ENCODE results near the gene NEBL.

NEBL gene

DNA sequence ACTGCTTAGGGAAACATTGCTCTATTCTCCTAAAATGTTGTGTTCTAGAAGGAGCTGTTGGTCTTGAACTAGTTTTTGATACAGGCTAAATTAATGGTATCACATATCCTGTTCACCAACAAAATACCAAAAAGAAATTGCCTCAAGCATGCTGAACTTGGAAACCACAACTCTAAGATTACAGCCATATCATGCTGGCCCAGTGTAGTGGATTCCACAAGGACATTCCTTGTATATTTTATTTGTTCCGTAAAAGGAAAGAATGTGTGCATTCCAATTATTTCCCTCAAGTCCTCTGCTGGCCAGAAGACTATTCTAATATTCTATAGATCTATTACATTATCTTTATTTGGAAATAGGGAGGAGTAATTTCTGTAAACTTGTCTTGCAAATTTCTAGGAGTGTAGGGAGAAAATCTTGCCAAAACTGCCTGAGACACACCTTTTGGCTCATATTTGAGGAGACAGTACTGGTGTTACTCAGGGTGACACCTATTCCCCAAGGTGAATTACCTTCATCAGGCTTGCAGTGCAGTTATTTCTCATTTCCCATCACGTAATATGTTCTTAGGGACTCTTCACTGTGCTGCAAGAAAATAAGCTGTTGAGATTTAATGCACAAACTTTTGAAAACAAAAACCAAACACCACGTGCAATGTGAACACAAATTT, 1.9 kb upstream of the NEBL start:
- no peak for DNase-seq

DNA sequence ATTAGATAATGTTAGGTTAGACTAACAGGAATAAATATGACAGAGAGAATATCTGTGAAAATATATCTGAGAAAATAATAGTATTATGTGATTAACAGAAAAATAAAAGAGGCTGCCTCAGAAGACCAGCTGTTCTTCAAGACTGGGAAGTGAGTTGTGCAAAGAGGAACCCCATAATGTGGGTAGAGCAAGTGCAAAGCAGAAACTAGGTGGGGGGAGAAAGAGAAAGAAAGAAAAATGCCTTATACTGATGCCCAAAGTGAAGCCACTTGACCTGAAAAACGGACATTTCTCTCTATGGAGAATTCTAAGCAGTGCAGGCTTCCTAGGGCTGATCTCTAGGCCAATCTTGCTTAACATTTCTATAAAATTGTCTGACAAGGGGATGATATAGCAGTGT, 3.8 kb downstream of the NEBL start:
- no peak for DNase-seq

DNA sequence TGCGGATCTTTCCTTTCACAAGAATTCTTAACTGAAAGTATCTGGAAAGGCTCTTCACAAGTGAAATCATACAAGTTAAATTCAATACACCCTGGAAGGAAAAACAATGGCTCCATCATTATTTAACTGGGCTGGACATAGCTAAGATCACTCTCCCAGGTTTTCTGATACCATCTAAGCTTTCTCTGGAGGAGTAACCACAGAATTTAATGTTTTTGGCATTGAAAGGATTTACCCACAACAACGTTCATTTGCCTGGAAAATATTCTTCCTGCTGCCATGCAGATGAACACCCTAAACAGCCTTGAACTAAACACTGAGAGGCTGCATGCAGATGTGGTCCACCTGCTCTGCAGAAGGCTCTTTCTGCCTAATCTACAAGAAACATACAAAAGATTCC, 4.3 kb downstream of the NEBL start:
- no peak for DNase-seq

DNA sequence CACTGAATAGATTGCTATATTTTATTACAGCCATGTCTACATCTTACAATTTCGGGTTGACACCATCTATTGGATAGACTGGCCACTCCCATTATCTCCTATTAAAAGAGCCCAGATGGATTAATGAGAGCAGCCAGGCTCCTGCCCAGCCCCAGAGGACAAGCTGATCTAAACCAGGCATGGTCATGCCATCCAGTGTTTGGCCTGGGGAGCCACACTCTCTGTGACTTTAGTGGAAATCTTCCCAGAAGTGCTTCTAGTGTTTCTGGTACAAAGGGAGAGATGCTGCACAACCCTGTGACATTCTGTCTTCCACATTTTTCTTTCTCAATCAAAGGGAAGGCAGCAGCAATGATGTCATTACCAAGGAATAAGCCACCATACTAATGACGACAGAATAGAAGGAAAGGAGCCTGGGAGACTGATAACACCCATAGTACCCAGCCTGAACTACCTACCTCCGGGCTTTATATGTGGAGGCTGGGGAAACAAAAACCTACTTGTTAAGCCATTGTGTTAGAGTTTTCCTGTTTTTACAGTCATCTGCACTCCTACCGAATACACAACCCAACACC, 5.0 kb downstream of the NEBL start:
- DNase-seq = no peak

DNA sequence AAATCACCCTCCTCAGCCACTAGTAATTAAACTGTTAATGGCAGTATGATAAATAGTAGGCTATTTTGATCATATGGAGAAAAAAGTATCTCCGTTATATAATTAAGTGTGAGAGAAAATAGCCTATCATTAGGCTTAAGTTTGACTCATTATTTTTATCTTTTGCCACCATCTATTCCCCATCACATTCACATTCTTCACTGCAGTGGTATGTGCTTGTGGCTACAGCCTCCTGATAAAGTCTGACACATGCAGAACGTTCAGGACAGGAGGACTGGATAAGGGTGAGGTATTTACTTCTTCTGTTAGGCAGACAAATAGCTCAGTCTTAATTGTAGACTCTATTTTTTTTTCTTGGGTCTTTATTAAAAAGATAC, 5.8 kb downstream of the NEBL start:
- no peak for DNase-seq

DNA sequence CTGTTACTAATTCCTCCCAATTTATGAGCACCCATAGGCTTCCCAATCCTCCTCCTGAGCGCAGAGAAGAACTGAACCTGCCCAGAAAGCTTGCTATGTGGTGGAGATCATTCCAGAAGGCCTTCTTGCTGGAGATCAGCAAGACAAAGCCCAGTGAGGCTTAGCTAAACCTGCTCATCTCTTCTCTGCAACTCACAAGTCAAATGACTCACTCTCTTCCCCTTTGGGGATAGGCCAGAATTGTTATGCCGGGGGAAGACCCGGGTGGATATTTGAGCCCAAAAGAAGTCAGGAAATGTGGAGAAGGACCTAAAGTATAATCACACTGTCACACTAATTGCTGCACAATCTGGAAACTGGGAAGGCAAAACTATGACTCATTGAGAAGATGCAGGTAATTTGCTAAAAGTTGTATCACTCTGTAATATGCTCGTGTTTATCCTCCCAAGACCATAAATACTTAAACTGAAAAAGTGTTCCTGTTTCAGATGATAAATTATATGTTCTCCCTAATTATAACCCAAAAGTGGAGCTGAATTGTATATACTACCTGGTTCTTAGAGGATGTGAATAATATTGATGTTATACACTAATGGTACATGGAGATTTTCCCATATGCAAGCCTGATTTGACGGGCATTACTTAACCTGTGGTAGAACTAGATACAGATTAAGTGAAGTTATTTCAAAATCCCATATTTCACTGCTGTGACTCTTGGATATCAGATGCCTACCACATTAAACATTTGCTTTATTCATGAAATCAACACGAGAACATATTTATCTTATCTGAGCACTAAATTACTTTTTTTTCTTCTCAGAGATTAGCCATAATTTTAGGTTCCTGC, 6.4 kb downstream of the NEBL start:
- DNase-seq = no peak

DNA sequence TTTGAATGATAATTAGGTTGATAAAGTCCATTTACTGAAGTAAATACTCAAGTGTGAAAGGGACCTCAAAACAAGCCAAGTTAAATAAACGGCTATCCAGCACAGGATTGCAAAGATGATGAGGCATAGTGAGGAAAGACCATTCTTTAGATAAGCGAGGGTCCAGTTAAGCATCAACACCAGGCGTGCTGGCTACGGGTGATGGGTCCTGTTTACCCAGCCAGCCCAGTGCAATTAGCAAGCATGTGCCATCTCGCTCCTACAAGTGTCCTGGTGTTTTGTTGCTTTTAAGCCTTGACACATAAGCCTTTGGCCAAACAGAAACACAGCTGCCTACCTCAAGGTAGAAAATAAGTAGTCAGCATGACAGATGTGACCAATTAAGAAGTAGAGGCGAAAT, 7.1 kb downstream of the NEBL start:
- no peak for DNase-seq

DNA sequence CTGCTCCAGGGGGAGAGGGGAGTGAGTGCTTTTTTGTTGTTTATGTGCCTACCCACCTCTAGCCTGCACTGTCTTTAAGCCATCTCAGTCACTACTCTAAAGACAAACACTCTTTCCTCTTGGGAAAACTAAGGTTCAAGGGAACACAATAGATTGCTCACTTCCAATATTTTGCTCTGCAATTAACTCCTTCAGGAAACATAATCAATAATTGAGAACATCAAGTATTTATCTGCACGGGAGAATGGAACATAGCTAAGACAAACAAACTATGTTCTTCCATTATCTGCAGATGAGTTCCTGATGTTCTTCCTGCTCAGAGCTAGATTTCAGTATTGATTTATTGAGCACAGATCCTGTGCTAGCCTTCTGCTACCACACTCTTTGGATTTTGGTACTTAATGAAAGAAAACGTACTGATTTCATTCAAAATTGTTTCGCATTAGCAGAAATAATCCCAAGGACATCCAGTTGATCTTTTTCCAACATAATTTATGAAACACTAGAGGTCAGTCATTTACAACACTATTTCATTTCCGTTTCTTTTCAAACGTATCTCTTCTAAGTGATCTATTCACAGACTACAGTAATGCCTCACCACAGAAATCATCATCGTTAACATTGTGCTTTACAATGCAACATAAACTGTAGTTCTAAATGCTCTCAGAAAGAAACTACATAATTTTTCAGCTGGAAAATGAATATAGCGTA, 8.3 kb downstream of the NEBL start:
- DNase-seq = no peak

DNA sequence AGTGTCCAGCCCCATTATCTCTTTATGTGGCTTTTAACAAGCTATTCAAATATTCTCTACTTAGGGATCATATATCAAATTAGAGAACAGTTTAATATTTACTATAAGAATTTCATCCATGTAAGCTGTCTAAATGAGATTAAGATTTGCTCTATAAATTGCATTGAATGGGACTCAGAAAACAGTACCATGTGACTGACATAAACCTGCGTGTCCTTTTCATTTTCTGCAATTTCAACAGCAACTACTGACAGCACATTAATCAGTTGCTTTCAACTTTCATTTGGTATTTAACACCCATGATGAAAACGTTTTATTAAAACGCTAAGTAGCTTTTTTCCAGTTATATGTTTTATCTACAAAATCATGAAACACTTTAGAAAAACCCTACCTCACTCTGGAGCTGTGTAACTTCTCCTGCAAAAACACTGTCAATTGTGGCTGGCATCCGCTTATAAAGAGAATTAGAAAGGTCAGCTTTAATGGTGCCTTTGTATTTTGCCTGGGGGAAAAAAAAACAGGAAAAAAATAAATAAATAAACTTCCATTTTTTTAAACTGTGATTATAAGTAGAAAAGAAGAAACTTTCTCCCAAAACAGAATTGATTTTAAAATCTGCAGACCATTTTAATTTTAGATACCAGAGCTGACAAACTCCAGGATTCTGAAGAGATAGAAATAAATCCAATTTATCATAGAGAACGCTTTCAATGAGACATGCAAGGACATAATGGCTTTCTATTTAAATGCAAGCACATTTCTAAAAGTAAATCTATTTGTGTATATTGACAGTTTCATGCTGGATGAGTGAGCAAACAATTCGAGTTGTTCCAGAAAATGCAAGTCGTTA, 9.2 kb downstream of the NEBL start:
- no peak for DNase-seq

DNA sequence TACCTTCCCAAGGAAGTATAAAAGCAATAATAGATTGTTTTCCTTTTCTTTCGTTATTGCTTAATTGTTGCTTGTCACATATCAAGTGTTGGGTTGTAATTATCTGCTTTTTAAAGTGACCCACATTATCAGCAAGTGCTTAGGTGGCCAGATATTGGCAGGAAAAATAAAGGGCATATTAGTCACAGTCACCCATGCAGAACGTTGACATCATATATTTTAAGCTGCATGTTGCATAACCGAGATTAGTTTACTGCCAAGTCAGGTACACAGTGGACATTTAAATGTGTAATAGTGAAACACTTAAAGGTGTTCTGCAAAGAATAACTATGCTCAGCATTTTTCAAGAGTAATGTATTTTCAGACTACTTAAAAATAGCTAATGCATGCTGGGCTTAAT, 11.4 kb downstream of the NEBL start:
- no peak for DNase-seq

DNA sequence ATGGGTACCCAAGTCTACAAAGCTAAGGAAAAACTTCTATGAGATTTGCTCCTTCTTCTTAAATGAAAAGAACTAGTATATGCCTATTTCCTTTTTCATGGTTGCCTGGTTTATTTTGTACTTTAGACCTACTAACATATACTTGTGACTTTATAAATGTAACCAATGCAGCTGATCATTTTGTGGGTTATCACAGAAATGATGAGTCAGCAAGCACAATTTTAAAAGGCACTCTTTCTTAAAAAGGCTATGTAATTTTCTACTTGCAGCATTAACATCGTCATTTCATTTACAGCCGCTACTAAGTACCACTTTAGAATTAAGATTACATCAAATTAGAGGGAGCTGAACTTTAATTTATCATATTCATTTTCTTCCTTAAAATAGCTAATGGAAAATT, 13.6 kb downstream of the NEBL start:
- no peak for DNase-seq

DNA sequence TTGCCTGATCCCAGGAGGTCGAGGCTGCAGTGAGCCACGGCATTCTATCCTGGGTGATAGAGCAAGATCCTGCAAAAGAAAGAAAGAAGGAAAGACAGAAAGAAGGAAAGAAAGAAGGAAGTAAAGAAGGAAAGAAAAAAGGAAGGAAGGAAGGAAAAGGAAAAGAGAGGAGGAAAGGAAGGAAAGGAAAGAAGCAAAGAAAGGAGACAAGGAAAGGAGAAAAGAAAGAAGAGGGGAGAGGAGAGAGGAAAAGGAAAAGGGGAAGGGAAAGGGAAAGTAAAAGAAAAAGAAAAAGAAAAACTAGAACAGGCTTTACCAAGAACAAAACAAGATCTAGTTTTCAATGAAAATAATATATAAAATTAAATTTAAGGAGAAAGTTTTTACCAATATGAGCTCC, 15.0 kb downstream of the NEBL start:
- DNase-seq = no peak

DNA sequence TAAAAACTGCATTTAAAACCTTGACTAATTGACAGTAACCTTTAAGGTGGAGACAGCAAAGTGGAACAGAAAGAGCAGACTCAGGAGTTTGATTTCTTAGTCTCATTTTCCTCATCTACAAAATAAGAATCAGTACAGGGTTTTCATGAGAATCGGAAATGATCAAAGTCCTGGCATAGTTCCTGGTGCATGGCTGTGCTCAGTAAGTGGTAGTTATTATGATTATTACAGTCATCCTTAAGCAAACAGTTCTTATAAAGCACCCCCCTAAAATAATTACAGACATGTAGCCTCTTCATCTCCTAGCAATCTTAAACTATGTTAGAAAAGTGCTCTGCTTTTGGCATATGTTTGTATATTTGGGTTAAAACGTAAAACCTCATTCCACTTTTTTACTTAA, 18.0 kb downstream of the NEBL start:
- DNase-seq = no peak

DNA sequence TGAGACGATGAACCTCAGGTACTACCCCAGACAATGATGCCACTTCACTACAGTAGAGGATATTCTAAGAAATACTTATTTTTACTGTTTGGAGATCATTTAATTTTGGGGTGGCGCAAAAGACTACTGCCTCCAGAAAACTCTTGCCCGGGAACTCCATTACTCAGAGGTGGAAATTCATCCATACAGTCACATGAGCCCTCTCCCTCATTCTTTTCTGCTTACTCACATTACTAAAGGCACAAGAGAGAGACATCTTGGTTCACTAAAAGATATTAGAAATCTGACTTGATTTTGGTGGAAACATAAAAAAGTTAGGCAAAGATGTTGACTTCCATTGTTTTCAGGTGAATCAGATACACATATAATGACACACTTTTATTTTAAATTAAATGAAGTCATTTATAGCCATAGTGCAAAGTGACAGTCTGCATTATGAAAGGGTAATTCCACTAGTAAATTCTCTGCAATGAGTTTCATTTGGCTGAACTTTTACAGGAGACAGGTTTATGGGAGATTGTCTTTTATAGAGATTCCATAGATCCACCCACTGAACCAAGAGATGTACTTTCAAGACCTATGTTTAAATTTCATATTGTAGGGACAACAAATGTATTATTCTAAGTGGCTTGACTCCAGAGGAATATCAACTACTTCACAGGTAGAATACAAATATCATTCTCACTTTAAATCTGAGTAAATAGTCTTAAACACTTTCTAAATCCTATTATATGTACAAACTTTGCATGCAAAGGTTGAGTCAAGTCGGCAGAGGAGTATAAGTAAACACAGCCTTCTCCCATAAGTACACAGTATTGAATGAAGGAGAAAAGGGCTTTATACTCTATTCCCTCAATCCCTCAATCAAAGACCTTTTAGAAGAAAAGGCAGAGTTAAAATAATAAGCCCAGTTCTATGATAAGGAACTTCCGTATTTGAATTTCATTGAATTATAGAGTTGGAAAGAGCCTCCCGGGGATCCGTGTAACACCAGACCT, 18.8 kb downstream of the NEBL start:
- DNase-seq = no peak

DNA sequence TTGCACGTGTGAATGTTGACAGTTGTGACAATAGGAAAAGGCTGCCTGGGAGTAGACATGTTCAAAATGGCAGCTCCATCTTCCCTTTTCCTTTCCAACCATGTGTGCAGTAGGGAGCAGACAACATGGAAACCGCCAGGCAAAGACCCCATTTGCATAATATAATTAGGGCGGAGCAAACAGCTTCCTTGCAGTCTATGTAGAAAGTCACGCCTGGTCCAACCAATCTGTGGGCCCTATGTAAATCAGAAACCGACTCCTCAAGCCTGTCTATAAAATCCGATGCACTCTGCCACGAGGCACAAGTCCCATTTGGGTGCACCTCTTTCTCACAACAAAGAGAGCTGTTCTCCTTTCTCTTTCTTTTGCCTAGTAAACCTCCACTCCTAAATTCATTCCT, 19.6 kb downstream of the NEBL start:
- DNase-seq = no peak

DNA sequence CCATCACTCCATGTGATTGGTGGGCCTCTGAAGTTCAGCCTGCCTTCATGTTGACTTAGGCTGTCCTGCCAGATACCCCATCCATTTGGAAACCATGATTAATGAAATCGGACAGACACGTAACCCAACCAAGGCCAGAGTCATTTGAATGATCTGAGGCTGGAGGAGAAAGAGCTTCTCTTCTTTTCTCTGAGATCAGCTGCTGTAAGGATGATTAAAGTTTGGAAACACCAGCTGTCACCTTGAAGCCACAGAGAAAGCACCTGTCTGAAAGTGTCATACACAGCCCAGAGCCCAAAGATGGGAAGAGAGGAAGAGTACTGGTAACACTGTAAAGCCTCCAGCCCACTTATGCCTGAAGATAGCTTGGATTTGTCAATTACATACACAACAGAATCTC, 22.9 kb downstream of the NEBL start:
- no peak for DNase-seq

DNA sequence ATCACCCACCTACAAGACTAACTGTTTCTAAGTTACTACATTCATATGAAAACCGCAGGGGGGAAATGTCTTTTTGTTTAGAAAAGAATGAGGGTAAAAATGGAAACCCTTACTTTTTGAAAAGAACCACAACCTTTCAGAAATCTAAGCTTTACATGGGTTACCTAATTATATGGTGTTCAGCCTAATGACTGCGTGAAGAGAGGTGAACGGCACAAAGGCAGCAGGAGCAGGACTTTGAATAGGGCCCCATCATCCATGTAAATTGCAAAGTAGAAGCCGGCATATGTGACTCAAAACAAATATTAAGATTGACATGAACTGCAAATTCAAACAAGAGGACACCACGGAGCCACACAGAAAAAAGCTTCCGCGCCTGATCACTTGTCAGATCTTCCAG, 25.1 kb downstream of the NEBL start:
- DNase-seq = no peak

DNA sequence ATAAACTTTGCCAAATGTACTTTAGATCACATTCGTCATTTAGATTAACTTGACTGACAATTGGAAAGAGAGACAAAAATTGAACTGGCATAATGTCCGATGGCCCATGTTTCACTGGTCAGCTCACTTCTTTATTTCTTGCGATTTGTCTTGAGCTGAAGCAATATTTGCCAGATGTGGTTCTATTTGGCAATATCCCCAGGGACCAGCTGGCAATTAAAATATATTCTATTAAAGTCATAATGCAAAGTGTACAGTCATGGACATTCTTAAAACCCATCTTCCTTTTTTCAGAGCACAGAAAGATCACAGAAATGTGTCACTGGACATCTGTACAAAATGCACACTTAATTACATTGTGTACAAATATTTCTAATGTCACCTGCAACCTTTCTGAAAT, 26.3 kb downstream of the NEBL start:
- no peak for DNase-seq

DNA sequence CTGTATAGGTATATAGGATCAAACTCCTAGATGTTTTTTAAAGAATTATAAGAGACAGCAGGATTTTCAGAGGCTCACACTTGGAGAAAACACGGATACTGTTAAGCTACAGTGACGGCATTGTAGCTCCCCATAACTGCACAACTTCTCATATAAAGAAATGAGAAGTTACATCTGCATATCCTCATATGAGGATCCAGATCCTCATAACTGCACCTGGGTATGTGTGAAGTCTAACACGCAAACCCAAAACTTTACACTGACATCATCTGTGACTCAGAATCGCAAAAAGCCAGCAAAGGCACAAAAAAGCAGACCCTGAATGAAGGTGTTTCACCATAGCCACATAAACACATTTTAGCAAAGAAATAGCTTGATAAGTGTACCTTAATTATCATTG, 34.1 kb downstream of the NEBL start:
- DNase-seq = no peak

DNA sequence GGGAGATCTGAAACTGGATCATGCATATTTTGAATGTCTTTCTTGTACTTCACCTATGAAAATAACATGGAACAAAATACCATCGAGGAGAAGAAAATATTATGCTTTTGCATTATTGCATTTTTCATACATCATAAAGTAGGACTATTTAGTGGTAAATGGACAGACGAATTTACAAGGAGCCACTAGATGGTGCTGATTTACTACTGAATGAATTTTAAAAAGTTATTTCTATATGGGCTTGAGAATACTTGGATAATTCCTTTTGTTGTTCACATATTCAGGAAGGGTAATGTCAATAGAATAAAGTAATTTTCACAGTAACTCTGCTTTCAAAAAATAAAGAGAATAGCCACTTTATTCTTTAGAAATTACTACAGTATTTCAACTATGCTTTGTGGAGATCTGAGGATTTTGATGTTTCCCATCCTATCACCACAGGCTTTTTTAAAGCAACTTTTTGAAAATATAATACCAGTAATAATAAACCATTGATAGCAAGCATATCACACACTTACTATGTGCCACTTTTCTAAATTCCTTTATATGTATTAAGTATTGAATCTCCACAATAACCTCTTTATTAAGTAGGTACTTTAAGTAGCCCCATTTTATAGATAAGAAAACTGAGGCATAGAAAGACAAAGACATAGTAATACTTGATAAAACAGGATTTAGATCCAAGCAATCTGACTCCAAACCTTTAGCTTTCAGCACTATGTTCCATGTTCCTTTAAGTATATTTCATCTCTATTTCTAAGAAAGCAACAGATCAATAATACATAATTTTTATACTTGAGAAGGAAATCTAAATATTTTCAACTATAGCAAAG, 38.6 kb downstream of the NEBL start:
- no peak for DNase-seq

DNA sequence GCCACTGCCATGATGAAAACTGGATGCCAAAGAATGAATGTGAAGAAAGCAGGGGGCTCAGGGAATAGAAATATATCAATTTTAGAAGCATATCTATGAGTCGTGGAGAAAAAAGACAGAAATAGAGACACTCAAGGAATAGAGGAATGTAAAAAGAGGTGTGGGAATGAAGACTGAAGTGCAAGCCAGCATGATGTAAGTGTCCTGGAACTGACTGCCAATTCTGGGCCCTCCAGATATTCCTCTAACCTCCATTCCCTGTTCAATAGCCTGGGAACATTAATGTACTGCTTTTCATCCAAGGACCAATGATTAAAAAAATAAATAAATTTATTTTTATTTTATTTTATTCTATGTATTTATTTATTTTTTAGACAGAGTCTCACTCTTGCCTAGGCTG, 40.6 kb downstream of the NEBL start:
- DNase-seq = no peak

Data from CD4-positive, alpha-beta T cell treated with Interleukin-4 for 4 hours (primary cell).